ENCODE measurements around the gene LRRC25.

DNA sequence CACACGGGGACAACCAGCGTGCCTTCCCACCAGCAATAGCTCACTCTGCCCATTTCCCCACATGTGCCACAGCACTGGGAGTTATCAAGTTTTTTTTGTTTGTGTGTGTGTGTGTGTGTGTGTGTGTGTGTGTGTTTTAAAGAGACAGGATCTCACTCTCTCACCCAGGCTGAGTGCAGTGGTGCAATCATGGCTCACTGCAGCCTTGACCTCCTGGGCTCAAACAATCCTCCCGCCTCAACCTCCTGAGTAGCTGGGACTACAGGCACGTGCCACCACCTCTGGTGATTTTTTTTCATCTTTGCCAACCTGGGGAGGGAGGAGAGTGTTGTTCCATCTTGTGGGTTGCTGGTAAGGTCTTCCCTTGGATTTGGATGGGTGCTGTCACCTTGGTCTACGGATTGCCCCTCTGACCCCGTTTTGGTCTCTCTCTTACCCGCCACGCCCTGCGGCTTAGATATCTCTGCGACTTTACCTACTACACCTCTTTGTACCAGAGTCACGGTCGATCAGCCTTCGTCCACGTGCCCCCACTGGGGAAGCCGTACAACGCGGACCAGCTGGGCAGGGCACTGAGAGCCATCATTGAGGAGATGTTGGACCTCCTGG, 34.4 kb downstream of the LRRC25 start:
- no peak for TF ChIP-seq POLR2A (IDR thresholded peaks at IDR 0.05)
- TF ChIP-seq, protein P1, sequence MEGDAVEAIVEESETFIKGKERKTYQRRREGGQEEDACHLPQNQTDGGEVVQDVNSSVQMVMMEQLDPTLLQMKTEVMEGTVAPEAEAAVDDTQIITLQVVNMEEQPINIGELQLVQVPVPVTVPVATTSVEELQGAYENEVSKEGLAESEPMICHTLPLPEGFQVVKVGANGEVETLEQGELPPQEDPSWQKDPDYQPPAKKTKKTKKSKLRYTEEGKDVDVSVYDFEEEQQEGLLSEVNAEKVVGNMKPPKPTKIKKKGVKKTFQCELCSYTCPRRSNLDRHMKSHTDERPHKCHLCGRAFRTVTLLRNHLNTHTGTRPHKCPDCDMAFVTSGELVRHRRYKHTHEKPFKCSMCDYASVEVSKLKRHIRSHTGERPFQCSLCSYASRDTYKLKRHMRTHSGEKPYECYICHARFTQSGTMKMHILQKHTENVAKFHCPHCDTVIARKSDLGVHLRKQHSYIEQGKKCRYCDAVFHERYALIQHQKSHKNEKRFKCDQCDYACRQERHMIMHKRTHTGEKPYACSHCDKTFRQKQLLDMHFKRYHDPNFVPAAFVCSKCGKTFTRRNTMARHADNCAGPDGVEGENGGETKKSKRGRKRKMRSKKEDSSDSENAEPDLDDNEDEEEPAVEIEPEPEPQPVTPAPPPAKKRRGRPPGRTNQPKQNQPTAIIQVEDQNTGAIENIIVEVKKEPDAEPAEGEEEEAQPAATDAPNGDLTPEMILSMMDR (IDR thresholded peaks at IDR 0.05 in 4 of 5, conservative IDR thresholded peaks at IDR 0.05 in 1 of 5) = no peak
